Stimulated activated CD4-positive, alpha-beta T cell treated with anti-CD3 and anti-CD28 coated beads, TNF-alpha, amount 100 ng/mL, for 24 hours (primary cell): ENCODE results near the gene HIBADH.

Source experiments
- DNase-seq, 3 experiments: peaks; one replicate each; pipeline ENCODE4 v3.0.0-alpha.2; 2020; ENCODE audit warnings: low read depth in 3 of 3

The HIBADH gene

GRCh38 chr7:27635728-27636127 is 27.0 kb downstream of the HIBADH start:
- no peak for DNase-seq

- DNase-seq = no peak
These were observed 27.8 kb downstream of the HIBADH start for GRCh38 chr7:27634671-27635493.

DNA sequence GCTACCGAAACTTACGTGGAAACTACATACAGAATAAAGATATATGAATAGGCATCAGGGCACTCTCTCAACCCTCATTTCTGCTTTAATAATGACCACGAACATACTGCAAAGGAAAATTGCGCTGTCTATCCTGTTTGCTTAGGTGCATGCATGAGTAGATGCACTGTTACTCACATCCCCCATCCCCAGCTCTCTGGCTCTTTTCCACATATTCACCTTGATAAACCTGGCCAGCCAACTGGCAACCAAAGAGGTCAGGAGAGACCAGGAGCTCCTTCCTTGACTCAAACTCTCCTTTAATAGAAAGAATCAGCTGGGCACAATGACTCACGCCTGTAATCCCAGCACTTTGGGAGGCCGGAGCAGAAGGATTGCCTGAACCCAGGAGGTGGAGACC is 29.6 kb downstream of the HIBADH start:
- DNase-seq = no peak

DNA sequence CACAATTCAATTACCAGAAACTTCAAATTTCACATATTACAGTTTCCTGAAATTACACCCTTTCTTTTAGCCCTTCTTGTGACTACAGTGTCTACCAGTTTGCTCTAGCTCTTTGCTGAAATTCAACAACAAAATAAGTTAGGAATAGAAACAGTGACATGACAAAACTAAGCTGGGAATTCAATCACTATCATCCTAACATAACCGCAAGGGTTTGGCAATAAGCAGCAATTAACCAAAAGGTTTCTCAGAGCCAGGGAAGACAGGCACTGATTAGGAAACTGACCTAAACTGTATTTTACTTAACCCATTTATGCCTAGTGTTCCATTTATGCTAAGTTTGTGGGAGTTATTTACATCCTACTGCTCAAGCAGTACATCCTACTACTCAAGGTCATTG is 31.3 kb downstream of the HIBADH start:
- no peak for DNase-seq

DNA sequence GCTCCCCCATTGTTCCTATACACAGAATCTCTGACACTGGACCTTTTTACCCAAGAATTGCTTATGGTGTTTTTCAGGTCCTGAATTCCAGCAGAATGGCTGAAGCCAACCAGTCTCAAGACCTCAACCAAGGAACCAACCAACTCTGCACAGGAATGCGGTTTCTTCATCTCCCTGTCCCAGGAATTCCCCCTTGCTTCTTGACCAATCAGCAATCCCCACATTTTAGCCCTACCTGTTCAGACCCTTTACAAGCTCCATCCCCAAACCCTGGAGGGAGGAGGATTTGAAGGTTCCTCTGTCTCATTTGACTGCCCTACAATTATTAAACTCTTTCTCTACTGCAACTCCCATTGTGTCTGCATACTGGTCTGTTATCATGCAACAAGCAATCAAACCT is 35.5 kb downstream of the HIBADH start:
- DNase-seq = no peak

DNA sequence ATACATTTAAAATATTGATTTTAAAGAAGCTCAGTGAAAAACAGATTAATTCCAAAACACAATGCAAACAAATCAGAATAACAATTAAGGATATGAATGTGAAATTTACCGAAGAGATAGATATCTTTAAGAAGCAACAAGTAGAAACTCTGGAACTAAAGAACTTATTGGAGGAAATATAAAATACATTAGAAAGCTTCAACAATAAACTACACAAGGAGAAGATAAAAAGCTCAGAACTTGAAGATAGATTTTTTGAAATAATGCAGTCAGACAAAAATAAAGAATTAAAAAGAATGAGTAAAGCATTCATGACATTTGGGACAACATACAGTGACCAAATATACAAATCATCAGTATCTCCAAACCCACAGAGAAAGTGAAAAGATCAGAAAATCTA is 43.2 kb downstream of the HIBADH start:
- DNase-seq = no peak

DNA sequence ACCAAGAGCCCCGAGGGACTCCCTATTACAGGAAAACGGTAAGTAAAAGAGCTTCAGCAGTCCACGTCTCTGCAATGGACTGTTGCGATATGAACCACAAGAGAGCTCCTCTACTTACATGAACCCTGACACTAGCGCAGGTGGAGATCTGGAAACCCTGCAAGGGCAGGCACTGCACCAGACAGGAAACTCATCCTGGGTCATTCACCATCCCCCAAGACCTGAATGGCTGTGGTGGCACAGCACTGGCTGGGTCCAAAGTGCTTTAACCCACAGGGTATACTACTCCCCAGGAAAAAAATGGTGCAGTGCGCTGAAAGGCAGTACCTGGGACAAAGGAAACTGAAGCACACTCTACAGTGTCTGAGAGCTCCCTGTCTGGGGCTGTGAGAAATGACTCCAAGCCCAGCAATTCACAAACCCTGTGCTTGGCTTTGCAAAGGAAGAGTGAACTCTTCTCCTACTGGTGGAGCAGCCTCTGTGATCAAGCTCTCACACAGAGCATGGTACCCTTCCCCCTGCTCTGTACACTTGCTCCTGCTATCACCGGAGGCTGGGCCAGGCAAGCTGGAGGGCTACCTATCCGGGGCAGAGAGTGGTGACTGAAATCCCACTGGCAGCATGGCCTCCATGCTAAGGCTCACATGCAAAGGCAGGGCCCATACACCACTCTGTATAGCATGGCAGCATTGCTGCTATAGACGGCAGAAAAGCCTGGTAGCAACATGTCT is 44.9 kb downstream of the HIBADH start:
- DNase-seq = no peak

- no peak for DNase-seq
These were observed 45.7 kb downstream of the HIBADH start for GRCh38 chr7:27616914-27617548.

- no peak for DNase-seq
These were observed 46.5 kb downstream of the HIBADH start for GRCh38 chr7:27616186-27616491.

GRCh38 chr7:27615420-27616185 is 47.1 kb downstream of the HIBADH start:
- DNase-seq = no peak

DNA sequence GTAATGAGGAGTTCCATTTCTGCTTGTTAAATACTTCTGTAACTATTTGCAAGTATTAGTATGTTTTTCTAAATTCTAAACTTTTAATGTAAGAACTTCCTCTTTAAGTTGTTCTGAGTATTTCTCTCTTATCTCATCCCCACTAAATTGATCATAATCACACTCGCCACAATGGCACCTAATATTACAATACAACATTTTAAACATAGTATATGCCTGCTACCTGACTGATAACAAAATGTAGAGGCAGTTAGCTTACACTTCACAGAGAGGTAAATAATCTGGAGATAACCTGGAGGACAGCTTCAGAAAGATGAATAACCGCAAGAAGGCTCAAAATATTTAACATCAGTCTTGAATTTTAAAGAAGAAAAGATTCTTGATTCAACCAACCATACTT is 48.6 kb downstream of the HIBADH start:
- no peak for DNase-seq

DNA sequence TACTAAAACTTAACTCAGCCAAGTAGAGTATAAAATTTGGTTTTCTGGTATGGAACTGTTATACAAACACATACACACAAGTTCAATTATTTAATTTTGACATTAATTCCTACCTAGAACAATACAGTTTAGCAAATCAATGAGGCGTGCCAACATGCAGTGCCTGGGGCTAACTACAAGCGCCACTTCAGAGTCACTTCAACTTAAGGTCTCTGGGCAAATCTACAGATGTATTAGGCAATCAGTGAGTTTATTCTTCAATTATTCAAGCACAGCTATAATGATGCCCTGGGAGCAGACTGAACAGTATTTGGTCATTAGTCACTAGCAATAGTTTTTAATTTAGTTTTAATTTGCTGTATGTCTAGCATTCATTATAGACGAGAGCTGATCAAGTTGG is 51.6 kb downstream of the HIBADH start:
- DNase-seq = no peak

GRCh38 chr7:27608776-27609495 is 53.7 kb downstream of the HIBADH start:
- DNase-seq = no peak

GRCh38 chr7:27607210-27607606 is 55.5 kb downstream of the HIBADH start:
- DNase-seq = no peak

DNA sequence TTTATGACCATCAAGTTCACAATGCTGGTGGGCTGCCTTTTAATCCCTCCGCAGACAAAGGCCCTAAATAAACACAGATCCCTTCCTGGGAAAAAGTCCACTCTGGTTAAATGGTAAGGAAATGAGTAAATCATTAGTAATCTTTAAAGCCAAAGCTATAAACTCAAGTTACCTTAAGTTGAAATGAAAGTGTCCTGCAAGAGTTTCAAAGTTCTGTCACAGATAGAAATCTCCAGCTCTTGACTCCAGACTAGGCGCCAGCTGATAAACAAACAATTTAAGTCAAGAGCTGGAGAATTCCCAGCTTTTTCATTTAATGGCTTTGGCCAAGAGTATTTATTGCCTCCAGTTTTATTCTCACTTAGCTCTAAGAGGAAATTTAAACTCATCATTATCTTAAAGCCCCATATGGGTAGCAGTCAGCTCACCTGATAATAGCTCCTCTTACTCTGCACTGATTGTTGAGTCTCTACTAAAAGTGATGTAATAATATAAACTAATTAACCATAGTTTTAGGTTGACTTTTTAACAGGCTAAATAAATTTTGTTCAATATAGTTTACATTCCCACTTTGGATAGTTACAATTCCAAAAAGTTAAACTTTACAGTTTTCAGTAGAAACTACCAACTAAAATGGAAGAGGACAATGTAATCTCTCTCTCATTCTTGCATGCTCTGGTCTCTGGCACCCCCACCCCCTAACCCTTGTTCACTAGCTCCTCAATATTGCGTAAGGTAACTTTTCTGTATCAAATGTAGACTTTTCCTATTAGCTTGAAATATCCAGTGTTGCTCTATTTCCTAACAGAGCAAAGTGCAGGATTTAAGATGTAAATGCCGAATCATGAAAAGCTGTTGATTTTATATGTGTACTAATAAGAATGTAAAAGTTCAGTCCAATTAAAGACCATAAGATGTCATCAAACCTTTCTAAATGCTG is 56.1 kb downstream of the HIBADH start:
- DNase-seq = no peak

DNA sequence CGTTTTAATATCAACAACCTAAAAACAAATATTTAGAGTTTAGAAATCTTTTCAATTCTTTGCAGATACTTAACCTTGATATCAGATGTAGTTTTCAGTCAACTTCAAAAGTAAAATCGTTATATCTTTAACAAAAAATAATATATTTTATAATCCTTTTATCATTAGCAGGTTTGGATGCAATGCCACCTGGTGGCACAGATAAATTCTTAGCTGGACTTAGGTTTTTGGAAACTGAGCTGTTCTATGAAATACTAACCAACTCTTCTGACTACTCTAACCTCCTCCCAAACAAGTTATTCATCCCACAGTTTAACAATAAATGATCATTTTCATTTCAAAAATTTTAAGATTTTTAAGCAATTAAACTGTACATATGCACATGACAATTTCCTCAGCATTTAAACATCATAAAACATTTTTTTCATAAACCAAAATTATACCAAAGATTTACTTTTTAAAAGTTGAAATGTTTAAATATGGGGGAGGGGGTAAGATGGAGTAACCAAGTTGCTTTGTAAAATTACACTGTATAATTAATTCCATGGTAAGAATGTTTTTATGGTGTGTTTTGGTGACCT is 56.9 kb downstream of the HIBADH start:
- DNase-seq = no peak

GRCh38 chr7:27605283-27605682 is 57.4 kb downstream of the HIBADH start:
- no peak for DNase-seq

GRCh38 chr7:27603813-27604212 is 58.9 kb downstream of the HIBADH start:
- no peak for DNase-seq

- DNase-seq = no peak
These were observed 59.9 kb downstream of the HIBADH start for GRCh38 chr7:27602766-27603165.

GRCh38 chr7:27601217-27601616 is 61.5 kb downstream of the HIBADH start:
- no peak for DNase-seq
